Activated B cell treated with CpG ODN at 0.5 μM for 24 hours (primary cell): ENCODE results near the gene PPIL4. TPM values are rescaled to one million over a fixed set of nuclear protein-coding genes. Genes with fewer than 3 reads are reported as not detected.
A peak's percentile ranks its signal among the peaks of the same experiment; 100 is the strongest.

Source experiments
- ATAC-seq: fragments of 200-7000 bp; cut with Tn5 transposase; one replicate; pipeline ENCODE4 v1.10.0; 2021; ENCODE audit warnings: low read depth, mild to moderate bottlenecking, moderate library complexity
- CTCF ChIA-PET: fragments of 350-600 bp; sonication (Branson Sonifier 250); formaldehyde crosslinking; loops from one replicate; lab custom pipeline; 2021; ENCODE audit warnings: antibody characterized with exemption; lab: Charles Lee
- POLR2A ChIA-PET: fragments of 350-600 bp; sonication (Branson Sonifier 250); formaldehyde crosslinking; loops from one replicate; lab custom pipeline; 2021; ENCODE audit warnings: antibody characterized with exemption; lab: Charles Lee
- DNase-seq: peaks from one replicate; pipeline ENCODE4 v3.0.0; 2022
- H3K27ac Mint-ChIP-seq: one replicate; pipeline ENCODE4 v1.8.0; 2020; ENCODE audit warnings: mixed read lengths
- H3K27me3 Mint-ChIP-seq: one replicate; pipeline ENCODE4 v1.8.0; 2021; ENCODE audit warnings: mixed read lengths
- H3K36me3 Mint-ChIP-seq: one replicate; pipeline ENCODE4 v1.8.0; 2021; ENCODE audit warnings: low read depth, mixed read lengths
- H3K4me1 Mint-ChIP-seq: one replicate; pipeline ENCODE4 v1.8.0; 2021; ENCODE audit warnings: mixed read lengths
- H3K4me3 Mint-ChIP-seq: one replicate; pipeline ENCODE4 v1.8.0; 2020; ENCODE audit warnings: mild to moderate bottlenecking, mixed read lengths
- H3K9me3 Mint-ChIP-seq: one replicate; pipeline ENCODE4 v1.8.0; 2020; ENCODE audit warnings: mixed read lengths
- CTCF ChIP-seq: fragments of 200-600 bp; IDR thresholded peaks from one replicate; pipeline ENCODE4 v1.8.0; 2022; ENCODE audit warnings: antibody characterized with exemption, mild to moderate bottlenecking
- intact Hi-C: fragments of 100-400 bp; cut with micrococcal nuclease; formaldehyde crosslinking; loops from one replicate; pipeline ENCODE4 v1.15.1; 2024
- total RNA-seq: library from RNA; stranded (reverse); gene quantifications from 2 replicates; pipeline ENCODE4 v1.2.3, GENCODE V29; 2022

Gene PPIL4
- total RNA-seq = 20.9 and 24.0 TPM in 2 replicates

- Mint-ChIP-seq H3K27ac (peak within 1 kb of the TSS; percentile 96), H3K9me3 (no peaks in the 10 kb centered on the region), H3K4me1 (peaks cover 37% of the 10 kb centered on the region), H3K27me3 (no peaks in the 10 kb centered on the region), H3K4me3 (peak within 1 kb of the TSS; percentile 95), H3K36me3 (peaks cover 19% of the 10 kb centered on the region)
- peak; percentile 98 for DNase-seq
- ChIA-PET CTCF (interaction anchor here (0.7 to 1.2 kb wide), 4 partner anchors 19 to 825 kb away, joined by 3 to 10 read pairs (median 3); no protein-coding TSS in a partner anchor), POLR2A (interaction anchor here (0.6 to 4.6 kb wide), 18 partner anchors 9 to 1220 kb away, joined by 3 to 27 read pairs (median 4); partner anchors contain the start of genes GINM1, LATS1, PCMT1 and TAB2)
- peak; percentile 88 for ATAC-seq
- intact Hi-C loops = loop anchor here (1.0 to 10.0 kb wide), 10 partner anchors 20 to 791 kb away; partner anchors contain the start of genes GINM1, KATNA1, LATS1 and NUP43
- TF ChIP-seq CTCF = peak; percentile 77
These were observed at the start of gene PPIL4 for GRCh38 chr6:149545754-149546471. Gene PPIL4 (minus strand): TSS chr6:149546043. CDS start chr6:149546005, 38 bp downstream.

- ChIA-PET CTCF (no interaction called here), POLR2A (interaction anchor here (0.7 to 0.8 kb wide), 2 partner anchors 28 to 45 kb away, joined by 4 to 5 read pairs; no protein-coding TSS in a partner anchor)
- intact Hi-C loops = no loop called here
- Mint-ChIP-seq H3K27me3 (no peaks in the 10 kb centered on the region), H3K4me1 (no peaks in the 10 kb centered on the region), H3K9me3 (no peaks in the 10 kb centered on the region), H3K27ac (no peak overlapping the region), H3K4me3 (no peak overlapping the region), H3K36me3 (peaks cover 69% of the 10 kb centered on the region)
- DNase-seq = no peak
- TF ChIP-seq CTCF = no peak
- ATAC-seq = no peak
These were observed 47.6 kb upstream of the PPIL4 start for GRCh38 chr6:149593408-149593807.

GRCh38 chr6:149592983-149593382 lies 47.1 kb upstream of the PPIL4 start:
- POLR2A ChIA-PET = interaction anchor here (0.6 to 0.7 kb wide), 2 partner anchors 10 to 45 kb away, joined by 3 to 4 read pairs; no protein-coding TSS in a partner anchor
- no peak for ATAC-seq

GRCh38 chr6:149586149-149586548 lies 40.3 kb upstream of the PPIL4 start:
- DNase-seq (no peak), ATAC-seq (no peak)
- Mint-ChIP-seq H3K9me3 (no peaks in the 10 kb centered on the region), H3K27me3 (no peaks in the 10 kb centered on the region), H3K27ac (no peak overlapping the region), H3K4me1 (no peaks in the 10 kb centered on the region), H3K36me3 (peaks cover 63% of the 10 kb centered on the region), H3K4me3 (no peak overlapping the region)
- ChIA-PET POLR2A (no interaction called here), CTCF (no interaction called here)
- intact Hi-C loops = loop anchor here (5.0 kb wide), 1 partner anchor 36 kb away; no protein-coding TSS in a partner anchor
- TF ChIP-seq CTCF = no peak

More at GRCh38 chr6:149592983-149593382, 47.1 kb upstream of the PPIL4 start:
- Mint-ChIP-seq H3K9me3 (no peaks in the 10 kb centered on the region), H3K36me3 (peaks cover 70% of the 10 kb centered on the region), H3K27me3 (no peaks in the 10 kb centered on the region), H3K27ac (no peak overlapping the region), H3K4me3 (no peak overlapping the region), H3K4me1 (no peaks in the 10 kb centered on the region)
- CTCF ChIA-PET = no interaction called here
- no peak for TF ChIP-seq CTCF
- DNase-seq = no peak
- intact Hi-C loops = no loop called here

- DNase-seq = no peak
- intact Hi-C loops = no loop called here
- ChIA-PET POLR2A (no interaction called here), CTCF (no interaction called here)
- no peak for ATAC-seq
- Mint-ChIP-seq H3K27ac (no peak overlapping the region), H3K4me3 (no peak overlapping the region), H3K9me3 (no peaks in the 10 kb centered on the region), H3K36me3 (peaks cover 67% of the 10 kb centered on the region), H3K4me1 (no peaks in the 10 kb centered on the region), H3K27me3 (no peaks in the 10 kb centered on the region)
- TF ChIP-seq CTCF = no peak
These were observed 35.5 kb upstream of the PPIL4 start for GRCh38 chr6:149581349-149581748.
